Skeletal muscle satellite cell (primary cell): ENCODE data around the gene NFE2L3.
"Not testable (repeated sequence)": the region's sequence is repeated elsewhere in the genome, so short reads cannot be mapped to it uniquely, and the experiment has no call there.

Experiments
- H3K27me3 ChIP-seq: 2 replicates; pipeline ENCODE4 v1.7.0; 2013; ENCODE audit warnings: low read length; ENCODE audit not compliant: control insufficient read depth, insufficient read depth
- H3K36me3 ChIP-seq: 2 replicates; pipeline ENCODE4 v1.7.0; 2013; ENCODE audit warnings: mild to moderate bottlenecking, control low read depth, low read length; ENCODE audit not compliant: insufficient read depth
- H3K4me1 ChIP-seq: 2 replicates; pipeline ENCODE4 v1.7.0; 2013; ENCODE audit warnings: low read length; ENCODE audit not compliant: control insufficient read depth, insufficient read depth
- H3K4me2 ChIP-seq: 2 replicates; pipeline ENCODE4 v1.7.0; 2013; ENCODE audit warnings: mild to moderate bottlenecking, low read length
- H3K4me3 ChIP-seq: 2 replicates; pipeline ENCODE4 v1.7.0; 2013; ENCODE audit warnings: low read length
- H3K9ac ChIP-seq: 2 replicates; pipeline ENCODE4 v1.7.0; 2013; ENCODE audit warnings: mild to moderate bottlenecking, low read depth, low read length, moderate library complexity
- H3K9me3 ChIP-seq: replicated peaks from 2 replicates; pipeline ENCODE4 v1.7.0; 2013; ENCODE audit warnings: mild to moderate bottlenecking, control low read depth, low read length

NFE2L3 gene

DNA sequence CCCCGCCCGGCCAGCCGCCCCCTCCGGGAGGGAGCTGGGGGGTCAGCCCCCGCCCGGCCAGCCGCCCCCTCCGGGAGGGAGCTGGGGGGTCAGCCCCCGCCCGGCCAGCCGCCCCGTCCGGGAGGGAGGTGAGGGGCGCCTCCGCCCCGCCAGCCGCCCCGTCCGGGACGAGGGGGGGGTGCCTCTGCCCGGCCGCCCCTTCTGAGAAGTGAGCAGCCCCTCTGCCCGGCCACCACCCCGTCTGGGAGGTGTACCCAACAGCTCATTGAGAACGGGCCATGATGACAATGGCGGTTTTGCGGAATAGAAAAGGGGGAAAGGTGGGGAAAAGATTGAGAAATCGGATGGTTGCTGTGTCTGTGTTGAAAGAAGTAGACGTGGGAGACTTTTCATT, 3.7 kb upstream of the NFE2L3 start:
- H3K4me3 ChIP-seq, H3K4me1 ChIP-seq, H3K36me3 ChIP-seq, H3K4me2 ChIP-seq, H3K9me3 ChIP-seq, H3K9ac ChIP-seq: not testable (repeated sequence)
- H3K27me3 ChIP-seq, result peaks cover 15% of the 10 kb centered on the region

DNA sequence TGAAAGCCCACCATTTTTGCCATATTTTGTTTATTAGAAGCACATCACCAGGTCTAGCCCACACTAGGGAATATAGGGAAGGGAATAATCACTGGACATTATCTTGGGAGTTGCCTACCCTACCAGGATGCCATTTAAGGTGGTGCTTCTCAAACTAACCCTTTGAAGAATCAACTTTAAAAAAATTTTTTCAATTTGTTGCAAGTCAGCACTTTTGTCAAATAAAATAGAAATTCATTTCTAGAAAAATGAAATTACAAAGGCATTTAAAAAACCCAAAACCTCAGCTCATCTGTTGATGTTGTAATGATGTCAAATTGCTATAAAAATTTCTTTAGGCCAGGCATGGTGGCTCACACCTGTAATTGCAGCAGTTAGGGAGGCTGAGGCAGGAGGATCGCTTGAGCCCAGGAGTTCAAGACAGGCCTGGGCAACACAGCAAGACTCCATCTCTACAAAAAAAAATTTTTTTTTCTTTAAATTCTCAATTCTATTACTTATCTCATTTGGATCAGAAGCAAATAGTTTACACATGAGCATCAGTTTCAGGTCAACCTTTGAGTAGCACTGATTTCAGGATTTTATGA, 2.5 kb upstream of the NFE2L3 start:
- H3K36me3 ChIP-seq, result no peaks in the 10 kb centered on the region
- peaks cover 6% of the 10 kb centered on the region for H3K4me1 ChIP-seq
- H3K27me3 ChIP-seq, result peaks cover 24% of the 10 kb centered on the region
- no peaks in the 10 kb centered on the region for H3K9me3 ChIP-seq
- no peak overlapping the region for H3K9ac ChIP-seq
- H3K4me2 ChIP-seq, result no peak overlapping the region
- H3K4me3 ChIP-seq, result no peak overlapping the region

DNA sequence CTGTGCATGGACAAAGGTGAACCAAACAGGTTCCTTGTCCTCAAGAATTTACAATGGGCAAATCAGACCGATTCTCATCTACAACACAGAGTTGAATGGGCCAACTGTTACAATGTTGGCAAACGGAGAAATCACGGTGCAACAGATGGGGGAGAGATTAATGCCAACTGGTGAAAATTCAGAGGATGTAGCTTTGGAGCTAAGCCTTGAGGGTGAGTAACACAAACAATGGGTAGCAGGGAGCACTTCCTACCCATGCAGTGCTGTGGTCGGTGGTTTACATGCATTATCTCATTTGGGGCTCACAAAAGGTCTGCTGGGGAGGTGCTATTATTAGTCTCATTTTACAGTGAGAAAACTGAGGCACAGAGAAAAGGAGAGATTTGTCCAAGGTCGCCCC, 902 bp upstream of the NFE2L3 start:
- Histone ChIP-seq H3K4me3 (no peak overlapping the region), H3K27me3 (peaks cover 24% of the 10 kb centered on the region), H3K4me1 (peaks cover 16% of the 10 kb centered on the region), H3K36me3 (no peaks in the 10 kb centered on the region), H3K9me3 (no peaks in the 10 kb centered on the region), H3K4me2 (no peak overlapping the region), H3K9ac (no peak overlapping the region)

DNA sequence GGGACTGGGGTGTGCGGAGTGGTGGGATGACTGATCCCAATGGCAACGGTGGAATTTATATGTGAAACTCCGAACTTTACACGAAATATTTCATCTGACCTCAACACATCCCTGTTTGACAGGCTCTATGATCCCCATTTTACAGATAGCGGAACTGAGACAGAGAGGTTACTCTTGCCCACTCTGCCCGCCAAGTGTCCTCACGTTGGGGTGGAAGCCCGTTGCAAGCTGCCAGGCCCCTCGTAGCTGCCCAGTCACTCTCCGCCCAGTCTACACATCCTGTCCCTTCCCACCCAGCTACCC, 397 bp upstream of the NFE2L3 start:
- Histone ChIP-seq H3K9ac (no peak overlapping the region), H3K27me3 (peaks cover 24% of the 10 kb centered on the region), H3K4me1 (peaks cover 21% of the 10 kb centered on the region), H3K36me3 (no peaks in the 10 kb centered on the region), H3K4me2 (peak overlapping the region; percentile 76), H3K4me3 (peak overlapping the region; percentile 74), H3K9me3 (no peaks in the 10 kb centered on the region)

DNA sequence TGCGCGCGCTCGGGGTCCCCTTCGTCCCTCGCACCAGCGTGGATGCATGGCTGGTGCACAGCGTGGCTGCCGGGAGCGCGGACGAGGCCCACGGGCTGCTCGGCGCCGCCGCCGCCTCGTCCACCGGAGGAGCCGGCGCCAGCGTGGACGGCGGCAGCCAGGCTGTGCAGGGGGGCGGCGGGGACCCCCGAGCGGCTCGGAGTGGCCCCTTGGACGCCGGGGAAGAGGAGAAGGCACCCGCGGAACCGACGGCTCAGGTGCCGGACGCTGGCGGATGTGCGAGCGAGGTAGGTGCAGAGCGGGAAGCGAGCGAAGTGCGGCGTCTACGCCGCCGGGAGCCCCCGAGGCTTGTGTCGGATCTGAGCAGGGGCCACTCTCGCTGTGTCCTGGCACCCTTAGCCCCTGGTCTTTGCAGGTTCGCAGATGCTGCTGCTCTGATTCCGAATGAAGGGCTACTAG, 813 bp downstream of the NFE2L3 start:
- not testable (repeated sequence) for H3K9me3 ChIP-seq, H3K9ac ChIP-seq, H3K36me3 ChIP-seq
- peak overlapping the region; percentile 76 for H3K4me2 ChIP-seq
- peaks cover 24% of the 10 kb centered on the region for H3K4me1 ChIP-seq
- H3K27me3 ChIP-seq, result peaks cover 24% of the 10 kb centered on the region
- peak overlapping the region; percentile 74 for H3K4me3 ChIP-seq

DNA sequence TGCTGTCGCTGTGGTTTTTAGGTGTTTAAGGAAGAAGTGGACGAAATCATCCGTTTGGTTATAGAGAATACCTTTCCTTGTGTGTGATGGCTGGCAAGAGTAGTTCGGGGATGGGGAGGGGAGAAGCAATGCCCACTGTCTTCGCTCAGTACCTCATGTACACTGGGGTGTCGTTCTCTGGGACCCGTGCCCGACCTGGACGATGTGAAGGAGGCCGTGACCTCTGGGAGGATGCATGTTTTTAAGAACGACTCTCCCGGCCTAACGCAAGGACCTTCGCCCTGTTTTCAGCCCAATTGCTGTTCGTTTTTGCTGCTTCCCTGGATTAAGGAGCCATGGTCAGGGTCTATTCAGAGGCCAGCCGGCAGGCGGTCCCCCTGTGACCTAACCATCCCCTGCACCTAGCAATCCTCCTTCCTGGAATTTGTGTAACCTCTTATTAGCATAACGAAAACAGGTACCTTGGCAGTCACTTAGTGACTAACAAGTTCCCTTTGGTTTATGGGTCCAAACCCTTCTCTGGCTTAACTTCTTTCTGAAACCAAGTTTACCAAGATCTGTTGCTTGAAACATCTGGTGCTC, 1.3 kb downstream of the NFE2L3 start:
- H3K27me3 ChIP-seq, result peaks cover 24% of the 10 kb centered on the region
- peaks cover 24% of the 10 kb centered on the region for H3K4me1 ChIP-seq
- no peak overlapping the region for H3K9ac ChIP-seq
- peak overlapping the region; percentile 74 for H3K4me3 ChIP-seq
- H3K36me3 ChIP-seq, result no peaks in the 10 kb centered on the region
- H3K9me3 ChIP-seq, result no peaks in the 10 kb centered on the region
- H3K4me2 ChIP-seq, result peak overlapping the region; percentile 76

DNA sequence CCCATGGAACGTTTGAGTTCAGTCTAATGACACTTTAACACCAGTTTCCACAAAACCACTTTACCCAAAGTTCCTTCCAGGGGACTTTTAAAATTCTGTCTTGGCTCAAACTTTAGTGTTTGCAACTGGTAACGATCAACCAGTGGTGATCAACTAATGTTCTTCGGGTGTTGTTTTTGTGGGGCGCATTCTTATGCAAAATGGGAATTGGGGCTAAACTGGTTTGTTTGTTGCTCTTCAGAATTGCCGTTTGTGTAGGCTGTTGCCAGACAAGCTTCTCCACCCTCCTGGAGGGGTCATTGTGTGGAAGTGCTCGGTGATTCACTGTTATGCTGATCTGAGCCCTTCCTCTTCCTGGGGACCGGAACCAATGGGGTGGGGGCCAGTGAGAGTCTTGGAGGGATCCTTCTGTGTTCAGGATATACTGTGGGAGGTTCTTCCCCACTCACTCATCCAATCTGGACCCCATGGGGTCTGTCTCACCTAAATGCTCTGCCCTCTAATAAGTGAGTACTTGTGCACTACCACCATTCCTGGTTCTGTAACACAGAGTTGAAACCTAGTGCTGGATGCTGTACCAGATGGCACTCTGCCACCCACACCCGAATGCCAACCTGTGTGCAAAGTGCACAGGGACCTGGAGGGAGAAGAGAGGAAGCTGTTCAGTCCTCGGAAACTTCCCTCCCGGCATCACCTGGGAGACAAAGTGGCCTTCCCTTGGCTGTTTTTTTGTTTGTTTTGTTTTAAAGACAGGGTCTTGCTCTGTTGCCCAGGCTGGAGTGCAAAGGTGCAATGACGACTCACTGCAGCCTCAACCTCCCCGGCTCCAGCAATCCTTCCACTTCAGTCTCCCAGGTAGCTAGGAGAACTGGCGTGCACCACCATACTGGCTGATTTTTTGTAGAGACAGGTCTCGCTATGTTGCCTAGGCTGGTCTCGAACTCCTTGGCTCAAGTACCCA, 2.1 kb downstream of the NFE2L3 start:
- peak overlapping the region; percentile 76 for H3K4me2 ChIP-seq
- H3K4me1 ChIP-seq, result peaks cover 27% of the 10 kb centered on the region
- no peaks in the 10 kb centered on the region for H3K9me3 ChIP-seq
- no peak overlapping the region for H3K4me3 ChIP-seq
- H3K9ac ChIP-seq, result no peak overlapping the region
- H3K36me3 ChIP-seq, result no peaks in the 10 kb centered on the region
- H3K27me3 ChIP-seq, result peaks cover 23% of the 10 kb centered on the region

DNA sequence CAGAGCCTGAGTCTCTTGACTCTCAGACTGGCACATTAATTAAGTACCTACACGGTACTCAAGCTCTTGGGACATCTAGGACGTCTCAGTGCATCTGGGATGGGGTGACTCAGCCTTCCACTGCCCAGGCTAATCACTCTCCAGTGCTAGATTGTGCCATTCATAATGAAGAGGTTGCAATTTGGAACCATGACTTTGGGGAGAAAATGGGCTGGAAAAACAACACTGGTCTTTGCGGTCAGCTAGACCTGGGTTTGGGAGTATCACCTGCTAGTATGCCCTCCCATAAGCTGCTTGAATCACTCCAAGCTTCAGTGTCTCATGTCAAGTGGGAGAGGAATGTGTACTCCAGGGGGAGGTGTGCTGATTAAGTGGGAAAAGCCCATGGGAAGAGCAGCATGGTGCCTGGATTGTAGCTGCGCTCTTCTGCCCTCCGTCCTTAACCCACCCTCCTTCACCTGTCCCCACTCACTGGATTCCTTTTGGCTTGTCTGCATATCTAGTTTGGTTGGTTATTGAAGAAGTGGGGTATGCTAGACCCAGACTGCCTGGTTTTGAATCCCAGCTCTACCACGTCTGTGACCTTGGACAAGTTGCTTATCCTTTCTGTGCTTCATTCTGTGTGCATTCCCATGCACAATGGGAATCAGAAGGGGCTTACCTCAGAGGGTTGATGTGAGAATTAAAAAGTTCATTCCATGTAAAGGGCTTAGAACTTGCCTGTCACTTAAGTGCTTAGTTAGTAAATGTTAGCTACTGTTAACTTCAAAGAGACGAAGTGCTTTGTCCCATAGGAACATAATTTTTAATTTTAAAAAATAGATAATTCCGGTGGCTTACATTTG, 3.8 kb downstream of the NFE2L3 start:
- H3K36me3 ChIP-seq, result no peaks in the 10 kb centered on the region
- H3K4me3 ChIP-seq, result peak overlapping the region; percentile 52
- peaks cover 29% of the 10 kb centered on the region for H3K4me1 ChIP-seq
- H3K9ac ChIP-seq, result no peak overlapping the region
- peaks cover 14% of the 10 kb centered on the region for H3K27me3 ChIP-seq
- H3K4me2 ChIP-seq, result peak overlapping the region; percentile 61
- H3K9me3 ChIP-seq, result no peaks in the 10 kb centered on the region

DNA sequence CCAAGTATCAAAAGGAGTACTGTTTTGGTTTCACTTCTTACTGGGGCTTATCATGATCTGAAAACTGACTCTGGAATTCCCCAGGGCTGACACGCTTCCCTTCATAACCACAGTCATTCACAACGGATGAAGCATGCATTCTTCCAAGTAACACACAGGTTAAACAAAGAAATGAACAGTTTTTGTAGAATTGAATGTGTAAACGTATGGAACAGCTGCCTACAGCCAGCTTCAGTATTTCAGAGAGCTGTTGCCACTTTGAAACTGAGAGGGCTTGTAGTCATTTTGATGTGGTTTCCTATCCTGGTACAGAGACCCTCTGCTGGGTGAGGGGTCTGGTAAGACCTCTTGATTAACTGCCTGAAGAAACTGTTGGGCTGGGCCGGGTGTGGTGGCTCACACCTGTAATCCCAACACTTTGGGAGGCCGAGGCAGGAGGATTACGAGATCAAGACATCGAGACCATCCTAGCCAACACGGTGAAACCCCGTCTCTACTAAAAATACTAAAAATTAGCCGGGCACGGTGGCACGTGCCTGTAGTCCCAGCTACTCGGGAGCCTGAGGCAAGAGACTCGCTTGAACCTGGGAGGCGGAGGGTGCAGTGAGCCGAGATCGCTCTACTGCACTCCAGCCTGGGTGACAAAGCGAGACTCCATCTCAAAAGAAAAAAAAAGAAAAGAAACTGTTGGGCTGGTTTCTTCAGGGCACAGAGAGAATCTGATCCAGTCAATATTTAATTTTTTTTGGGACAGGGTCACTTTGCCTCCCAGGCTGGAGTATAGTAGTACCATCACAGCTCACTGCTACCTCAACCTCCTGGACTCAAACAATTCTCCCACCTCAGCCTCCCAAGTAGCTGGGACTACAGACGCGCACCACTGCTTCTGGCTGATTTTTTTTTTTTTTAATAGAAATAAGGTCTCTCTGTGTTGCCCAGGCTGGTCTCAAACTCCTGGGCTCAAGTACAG, 4.7 kb downstream of the NFE2L3 start:
- peaks cover 26% of the 10 kb centered on the region for H3K4me1 ChIP-seq
- no peak overlapping the region for H3K9ac ChIP-seq
- peak overlapping the region; percentile 61 for H3K4me2 ChIP-seq
- no peaks in the 10 kb centered on the region for H3K36me3 ChIP-seq
- H3K4me3 ChIP-seq, result no peak overlapping the region
- no peaks in the 10 kb centered on the region for H3K9me3 ChIP-seq
- peaks cover 13% of the 10 kb centered on the region for H3K27me3 ChIP-seq

DNA sequence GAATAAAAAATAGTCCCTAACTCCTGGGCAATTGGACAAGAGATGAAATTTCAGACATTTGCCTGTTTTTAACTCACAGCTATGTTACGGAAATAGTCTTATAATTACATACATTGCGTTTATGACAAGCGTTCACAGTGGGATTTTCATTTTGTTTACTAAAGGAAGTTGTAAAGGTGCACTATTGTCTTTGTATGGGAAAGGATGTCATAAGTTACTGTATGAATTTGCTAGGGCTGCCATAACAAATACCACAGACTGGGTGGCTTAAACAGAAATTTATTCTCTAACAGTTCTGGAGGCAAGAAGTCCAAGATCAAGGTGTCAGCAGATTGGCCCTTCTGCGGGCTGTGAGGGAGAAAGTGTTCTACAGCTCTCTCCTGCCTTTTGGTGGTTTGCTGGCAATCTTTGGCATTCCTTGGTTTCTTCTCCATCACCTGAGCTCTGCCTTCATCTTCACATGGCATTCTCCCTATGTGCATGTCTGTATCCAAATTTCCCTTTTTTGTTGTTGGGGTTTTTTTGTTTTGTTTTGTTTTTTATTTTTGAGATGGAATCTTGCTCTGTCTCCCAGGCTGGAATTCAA, 5.6 kb downstream of the NFE2L3 start:
- H3K4me3 ChIP-seq, result no peak overlapping the region
- no peak overlapping the region for H3K9ac ChIP-seq
- peaks cover 24% of the 10 kb centered on the region for H3K4me1 ChIP-seq
- no peaks in the 10 kb centered on the region for H3K9me3 ChIP-seq
- H3K36me3 ChIP-seq, result no peaks in the 10 kb centered on the region
- peaks cover 13% of the 10 kb centered on the region for H3K27me3 ChIP-seq
- no peak overlapping the region for H3K4me2 ChIP-seq
